Dedifferentiated amniotic fluid mesenchymal stem cell (primary cell): ENCODE data around the gene FATE1.

Experiments
- DNase-seq: peaks from one replicate; pipeline ENCODE4 v3.0.0-alpha.2; 2016; ENCODE audit errors: extremely low spot score

FATE1 gene

GRCh38 chrX:151704041-151704663, 11.7 kb upstream of the FATE1 start:
- DNase-seq: no peak

- no peak for DNase-seq
Observed at GRCh38 chrX:151708821-151709220, 7.0 kb upstream of the FATE1 start.

GRCh38 chrX:151710457-151710856, 5.4 kb upstream of the FATE1 start:
- no peak for DNase-seq

GRCh38 chrX:151711154-151711553, 4.7 kb upstream of the FATE1 start:
- DNase-seq: no peak

- DNase-seq: no peak
Observed at GRCh38 chrX:151711787-151712186, 4.0 kb upstream of the FATE1 start.

- DNase-seq: no peak
Observed at GRCh38 chrX:151712253-151712652, 3.6 kb upstream of the FATE1 start.

GRCh38 chrX:151713849-151714248, 2.0 kb upstream of the FATE1 start:
- DNase-seq: no peak

- DNase-seq: no peak
Observed at GRCh38 chrX:151714362-151714761, 1.5 kb upstream of the FATE1 start.

GRCh38 chrX:151722241-151722846, 6.5 kb downstream of the FATE1 start:
- no peak for DNase-seq

GRCh38 chrX:151723156-151723760, 7.4 kb downstream of the FATE1 start:
- no peak for DNase-seq

- DNase-seq: no peak
Observed at GRCh38 chrX:151724563-151725337, 8.9 kb downstream of the FATE1 start.

- no peak for DNase-seq
Observed at GRCh38 chrX:151725338-151725614, 9.4 kb downstream of the FATE1 start.

- DNase-seq: no peak
Observed at GRCh38 chrX:151726751-151727150, 10.9 kb downstream of the FATE1 start.

GRCh38 chrX:151727346-151727745, 11.5 kb downstream of the FATE1 start:
- no peak for DNase-seq

- DNase-seq: no peak
Observed at GRCh38 chrX:151729056-151729725, 13.4 kb downstream of the FATE1 start.

- no peak for DNase-seq
Observed at GRCh38 chrX:151734446-151734845, 18.6 kb downstream of the FATE1 start, which contains the start of gene CNGA2. Gene CNGA2, plus strand, starts transcription at chrX:151734746. Its CDS starts 3,738 bp downstream, at chrX:151738484.

- no peak for DNase-seq
Observed at GRCh38 chrX:151735219-151735618, 19.4 kb downstream of the FATE1 start.

GRCh38 chrX:151736685-151737084, 20.9 kb downstream of the FATE1 start:
- DNase-seq: no peak

GRCh38 chrX:151737494-151737893, 21.7 kb downstream of the FATE1 start:
- no peak for DNase-seq

- no peak for DNase-seq
Observed at GRCh38 chrX:151738751-151739150, 22.9 kb downstream of the FATE1 start.

- no peak for DNase-seq
Observed at GRCh38 chrX:151741606-151742005, 25.8 kb downstream of the FATE1 start.

- DNase-seq: no peak
Observed at GRCh38 chrX:151742311-151742710, 26.5 kb downstream of the FATE1 start.
